Activated naive CD4-positive, alpha-beta T cell treated with anti-CD3 and anti-CD28 coated beads, Interleukin-2, amount 50 U/mL, for 24 hours (primary cell): Measurements from ENCODE around the gene KDM4B.
"Not testable (repeated sequence)": the region's sequence is repeated elsewhere in the genome, so short reads cannot be mapped to it uniquely, and the experiment has no call there.

Experiments used
- H3K27ac Mint-ChIP-seq: one replicate; pipeline ENCODE4 v1.8.0; 2021; ENCODE audit warnings: mild to moderate bottlenecking, mixed read lengths
- H3K27me3 Mint-ChIP-seq: one replicate; pipeline ENCODE4 v1.8.0; 2021; ENCODE audit warnings: mixed read lengths
- H3K36me3 Mint-ChIP-seq: one replicate; pipeline ENCODE4 v1.8.0; 2021; ENCODE audit warnings: mixed read lengths
- H3K4me1 Mint-ChIP-seq: one replicate; pipeline ENCODE4 v1.8.0; 2021; ENCODE audit warnings: mixed read lengths
- H3K4me3 Mint-ChIP-seq: one replicate; pipeline ENCODE4 v1.8.0; 2021; ENCODE audit warnings: mild to moderate bottlenecking, mixed read lengths
- H3K9me3 Mint-ChIP-seq: one replicate; pipeline ENCODE4 v1.8.0; 2021; ENCODE audit warnings: mixed read lengths

KDM4B gene

GRCh38 chr19:5152013-5152763, 183.3 kb downstream of the KDM4B start:
- no peak overlapping the region for H3K4me3 Mint-ChIP-seq
- H3K27ac Mint-ChIP-seq: no peak overlapping the region
- no peaks in the 10 kb centered on the region for H3K9me3 Mint-ChIP-seq
- peaks cover 4% of the 10 kb centered on the region for H3K36me3 Mint-ChIP-seq
- H3K4me1 Mint-ChIP-seq: no peaks in the 10 kb centered on the region
- no peaks in the 10 kb centered on the region for H3K27me3 Mint-ChIP-seq

DNA sequence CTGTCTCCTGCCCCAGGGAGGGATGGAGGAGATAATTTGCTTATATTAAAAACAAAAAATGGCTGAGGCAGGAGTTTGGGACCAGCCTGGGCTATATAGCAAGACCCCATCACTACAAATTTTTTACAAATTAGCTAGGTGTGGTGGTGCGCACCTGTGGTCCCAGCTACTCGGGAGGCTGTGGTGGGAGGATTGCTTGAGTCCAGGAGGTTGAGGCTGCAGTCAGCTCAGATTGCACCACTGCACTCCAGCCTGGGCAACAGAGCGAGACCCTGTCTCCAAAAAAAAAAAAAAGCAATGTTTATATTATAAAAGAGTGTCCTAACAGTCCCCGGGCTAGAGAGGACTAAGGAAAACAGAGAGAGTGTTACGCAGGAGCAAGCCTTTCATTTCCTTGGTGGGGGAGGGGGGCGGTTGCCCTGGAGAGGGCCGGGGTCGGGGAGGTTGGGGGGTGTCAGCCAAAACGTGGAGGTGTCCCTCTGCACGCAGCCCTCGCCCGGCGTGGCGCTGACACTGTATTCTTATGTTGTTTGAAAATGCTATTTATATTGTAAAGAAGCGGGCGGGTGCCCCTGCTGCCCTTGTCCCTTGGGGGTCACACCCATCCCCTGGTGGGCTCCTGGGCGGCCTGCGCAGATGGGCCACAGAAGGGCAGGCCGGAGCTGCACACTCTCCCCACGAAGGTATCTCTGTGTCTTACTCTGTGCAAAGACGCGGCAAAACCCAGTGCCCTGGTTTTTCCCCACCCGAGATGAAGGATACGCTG, 184.0 kb downstream of the KDM4B start:
- H3K4me3 Mint-ChIP-seq: no peak overlapping the region
- no peaks in the 10 kb centered on the region for H3K27me3 Mint-ChIP-seq
- H3K27ac Mint-ChIP-seq: no peak overlapping the region
- no peaks in the 10 kb centered on the region for H3K9me3 Mint-ChIP-seq
- H3K36me3 Mint-ChIP-seq: peaks cover 3% of the 10 kb centered on the region
- H3K4me1 Mint-ChIP-seq: no peaks in the 10 kb centered on the region

- Mint-ChIP-seq H3K27me3 (no peaks in the 10 kb centered on the region), H3K36me3 (peaks cover 3% of the 10 kb centered on the region), H3K4me1 (no peaks in the 10 kb centered on the region), H3K27ac (no peak overlapping the region), H3K4me3 (no peak overlapping the region), H3K9me3 (no peaks in the 10 kb centered on the region)
These were observed 184.8 kb downstream of the KDM4B start for GRCh38 chr19:5153601-5154128.

DNA sequence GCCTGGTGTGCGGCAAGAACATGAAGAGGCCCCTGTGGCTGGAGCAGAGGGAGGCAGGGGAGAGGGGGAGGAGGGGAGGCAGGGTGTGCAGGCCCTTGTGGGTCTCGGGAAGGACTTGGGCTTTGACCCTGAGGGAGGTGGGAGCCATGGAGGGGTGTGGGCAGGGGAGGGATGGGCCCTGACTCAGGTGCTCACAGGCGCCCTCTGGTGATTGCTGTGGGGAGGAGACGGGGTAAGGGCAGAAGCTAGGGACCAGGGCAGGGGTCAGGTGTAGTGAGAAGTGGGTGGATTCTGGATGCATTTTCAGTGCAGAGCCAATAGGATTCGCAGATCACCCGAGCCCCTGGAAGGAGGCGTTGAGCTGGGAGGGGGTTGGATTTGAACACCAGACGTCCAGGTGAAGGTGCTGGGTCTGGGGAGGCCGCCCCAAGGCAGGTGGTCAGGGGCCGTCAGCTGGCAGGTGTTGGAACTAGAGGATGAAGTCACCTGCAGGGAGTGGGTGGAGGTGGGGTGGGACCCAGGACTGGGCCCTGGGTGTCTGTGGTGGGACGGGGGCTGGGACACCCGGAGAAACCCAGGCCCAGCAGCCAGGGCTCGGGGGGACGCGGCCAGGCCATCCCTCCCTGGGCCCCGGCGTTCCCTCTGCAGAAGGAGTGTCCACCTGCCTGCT, 185.4 kb downstream of the KDM4B start:
- no peaks in the 10 kb centered on the region for H3K4me1 Mint-ChIP-seq
- H3K9me3 Mint-ChIP-seq: no peaks in the 10 kb centered on the region
- no peak overlapping the region for H3K4me3 Mint-ChIP-seq
- no peaks in the 10 kb centered on the region for H3K27me3 Mint-ChIP-seq
- H3K27ac Mint-ChIP-seq: no peak overlapping the region
- H3K36me3 Mint-ChIP-seq: no peaks in the 10 kb centered on the region

DNA sequence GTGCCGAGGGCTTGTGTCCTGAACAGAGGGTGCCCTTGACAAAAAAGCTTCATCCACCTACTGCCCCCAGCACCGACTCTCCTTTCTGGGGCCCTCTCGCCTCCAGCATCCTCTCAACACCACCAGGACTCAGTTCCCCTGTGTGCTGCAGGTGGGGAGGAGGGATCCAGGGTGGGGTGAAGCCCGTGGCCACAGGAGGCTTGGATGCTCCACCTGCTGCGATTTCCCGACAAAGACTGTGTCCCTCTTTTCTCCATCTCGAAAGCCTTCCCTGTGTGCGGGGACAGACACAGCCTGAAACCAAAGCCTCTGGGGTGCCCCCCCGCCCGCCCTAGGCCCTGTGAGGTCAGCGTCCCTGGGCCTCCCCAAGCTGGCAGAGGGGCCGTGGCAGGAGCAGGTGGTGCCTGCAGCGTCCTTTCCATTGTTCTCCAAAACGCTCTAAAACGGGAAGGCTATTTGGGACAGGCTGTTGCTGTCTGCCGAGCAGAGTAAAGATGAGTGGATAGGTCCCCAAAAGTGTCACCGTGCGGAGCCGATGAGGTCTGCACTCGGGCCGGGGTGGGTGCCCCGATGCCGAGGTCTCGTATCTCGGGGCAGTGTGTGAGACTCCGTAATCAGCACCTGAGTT, 186.0 kb downstream of the KDM4B start:
- no peak overlapping the region for H3K27ac Mint-ChIP-seq
- no peaks in the 10 kb centered on the region for H3K4me1 Mint-ChIP-seq
- H3K27me3 Mint-ChIP-seq: no peaks in the 10 kb centered on the region
- H3K36me3 Mint-ChIP-seq: no peaks in the 10 kb centered on the region
- H3K4me3 Mint-ChIP-seq: no peak overlapping the region
- no peaks in the 10 kb centered on the region for H3K9me3 Mint-ChIP-seq

- no peaks in the 10 kb centered on the region for H3K27me3 Mint-ChIP-seq
- H3K4me1 Mint-ChIP-seq: no peaks in the 10 kb centered on the region
- no peaks in the 10 kb centered on the region for H3K36me3 Mint-ChIP-seq
- H3K27ac Mint-ChIP-seq: no peak overlapping the region
- no peaks in the 10 kb centered on the region for H3K9me3 Mint-ChIP-seq
- no peak overlapping the region for H3K4me3 Mint-ChIP-seq
These were observed 186.8 kb downstream of the KDM4B start for GRCh38 chr19:5155586-5156210.

DNA sequence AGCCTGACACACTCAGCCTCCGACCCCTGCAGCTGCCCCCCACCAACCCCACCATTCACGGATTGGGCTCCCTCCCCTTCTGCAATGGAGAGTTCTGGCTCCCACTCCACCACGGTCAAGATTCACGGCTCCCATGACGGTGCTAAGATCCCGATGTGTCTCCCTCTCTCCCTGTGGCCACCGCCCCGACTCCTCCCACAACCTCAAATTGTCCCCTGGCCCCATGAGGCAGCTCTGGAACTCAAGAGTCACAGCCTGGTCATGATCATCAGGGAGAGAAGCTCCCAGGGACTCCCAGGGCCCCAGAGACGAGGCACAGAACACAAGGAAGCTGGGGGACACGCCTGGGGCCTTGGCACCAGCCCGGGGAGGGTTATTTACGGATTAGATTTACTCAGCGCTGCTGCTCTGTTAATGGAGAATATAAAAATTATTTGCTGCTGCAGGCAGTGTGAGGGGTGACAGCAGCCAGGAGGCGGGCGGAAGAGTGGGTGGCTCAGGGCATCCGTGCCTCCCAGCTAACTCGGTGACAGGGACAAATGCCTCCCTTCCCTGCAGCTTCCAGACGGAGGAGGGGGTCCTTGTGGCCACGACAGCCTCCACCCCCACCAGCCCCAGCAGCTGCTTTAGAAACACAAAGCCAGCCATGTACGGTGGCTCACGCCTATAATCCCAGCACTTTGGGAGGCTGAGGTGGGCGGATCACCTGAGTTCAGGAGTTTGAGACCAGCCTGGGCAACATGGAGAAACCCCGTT, 187.5 kb downstream of the KDM4B start:
- H3K36me3 Mint-ChIP-seq: no peaks in the 10 kb centered on the region
- H3K27me3 Mint-ChIP-seq: no peaks in the 10 kb centered on the region
- H3K4me1 Mint-ChIP-seq: no peaks in the 10 kb centered on the region
- no peaks in the 10 kb centered on the region for H3K9me3 Mint-ChIP-seq
- H3K4me3 Mint-ChIP-seq: no peak overlapping the region
- H3K27ac Mint-ChIP-seq: no peak overlapping the region

DNA sequence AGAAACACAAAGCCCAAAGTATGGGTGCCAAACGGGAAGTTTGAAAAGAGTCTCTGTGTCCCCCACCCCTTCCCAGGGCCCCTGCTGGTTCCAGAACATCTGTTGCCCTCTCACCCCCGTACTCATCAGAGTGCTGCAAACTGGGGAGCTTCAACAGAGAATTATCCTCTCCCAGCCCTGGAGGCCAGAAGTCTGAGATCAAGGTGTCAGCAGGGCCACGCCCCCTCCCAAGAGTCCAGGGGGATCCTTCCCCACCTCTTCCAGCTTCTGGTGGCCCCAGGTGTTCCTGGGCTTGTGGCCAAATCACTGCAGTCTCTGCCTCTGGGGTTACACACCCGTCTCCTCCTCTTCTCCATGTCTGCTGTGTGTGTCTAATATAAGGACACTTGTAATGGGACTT, 188.3 kb downstream of the KDM4B start:
- Mint-ChIP-seq H3K36me3 (no peaks in the 10 kb centered on the region), H3K9me3 (no peaks in the 10 kb centered on the region), H3K4me1 (no peaks in the 10 kb centered on the region), H3K4me3 (no peak overlapping the region), H3K27ac (no peak overlapping the region), H3K27me3 (no peaks in the 10 kb centered on the region)

GRCh38 chr19:5158549-5159134, 189.7 kb downstream of the KDM4B start:
- not testable (repeated sequence) for H3K4me1 Mint-ChIP-seq, H3K4me3 Mint-ChIP-seq, H3K27me3 Mint-ChIP-seq, H3K9me3 Mint-ChIP-seq, H3K27ac Mint-ChIP-seq, H3K36me3 Mint-ChIP-seq

GRCh38 chr19:5160158-5160795, 191.4 kb downstream of the KDM4B start:
- H3K4me3 Mint-ChIP-seq, H3K36me3 Mint-ChIP-seq, H3K9me3 Mint-ChIP-seq, H3K27me3 Mint-ChIP-seq, H3K4me1 Mint-ChIP-seq: not testable (repeated sequence)
- H3K27ac Mint-ChIP-seq: peak overlapping the region; percentile 16

GRCh38 chr19:5164845-5165696, 196.2 kb downstream of the KDM4B start:
- H3K4me1 Mint-ChIP-seq, H3K36me3 Mint-ChIP-seq, H3K4me3 Mint-ChIP-seq, H3K27me3 Mint-ChIP-seq, H3K9me3 Mint-ChIP-seq, H3K27ac Mint-ChIP-seq: not testable (repeated sequence)

DNA sequence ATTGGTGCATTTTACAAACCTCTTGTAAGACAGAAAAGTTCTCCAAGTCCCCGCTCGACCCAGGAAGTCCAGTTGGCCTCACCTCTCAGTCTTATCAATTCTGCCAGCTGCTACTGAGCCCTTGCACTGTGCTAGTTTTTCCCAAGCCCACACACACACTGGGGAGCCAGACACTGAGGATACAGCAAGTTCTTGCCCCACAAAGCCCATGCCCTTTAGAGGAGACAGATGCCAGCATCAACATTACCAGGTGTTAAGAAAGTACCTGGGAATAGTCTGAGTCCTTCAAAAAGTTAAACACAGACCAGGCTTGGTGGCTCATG, 196.7 kb downstream of the KDM4B start:
- Mint-ChIP-seq H3K4me1 (no peaks in the 10 kb centered on the region), H3K9me3 (peaks cover 4% of the 10 kb centered on the region), H3K4me3 (no peak overlapping the region), H3K36me3 (peaks cover 3% of the 10 kb centered on the region), H3K27ac (no peak overlapping the region), H3K27me3 (no peaks in the 10 kb centered on the region)

- H3K27ac Mint-ChIP-seq: no peak overlapping the region
- no peaks in the 10 kb centered on the region for H3K4me1 Mint-ChIP-seq
- peaks cover 4% of the 10 kb centered on the region for H3K9me3 Mint-ChIP-seq
- H3K4me3 Mint-ChIP-seq: no peak overlapping the region
- no peaks in the 10 kb centered on the region for H3K27me3 Mint-ChIP-seq
- peaks cover 3% of the 10 kb centered on the region for H3K36me3 Mint-ChIP-seq
These were observed 197.3 kb downstream of the KDM4B start for GRCh38 chr19:5166262-5166661.
